Activated CD4-positive, alpha-beta T cell treated with anti-CD3 and anti-CD28 coated beads, Interleukin-10, Interleukin-2, amounts not matched to agents 100 ng/mL and 50 ng/mL, durations not matched to agents 16 hours and 8 hours (primary cell): ENCODE measurements around the gene NUCB1.
"Not testable (repeated sequence)": the region's sequence is repeated elsewhere in the genome, so short reads cannot be mapped to it uniquely, and the experiment has no call there.

ENCODE experiments used
- DNase-seq: peaks from one replicate; pipeline ENCODE4 v3.0.0-alpha.2; 2020

Gene NUCB1

DNA sequence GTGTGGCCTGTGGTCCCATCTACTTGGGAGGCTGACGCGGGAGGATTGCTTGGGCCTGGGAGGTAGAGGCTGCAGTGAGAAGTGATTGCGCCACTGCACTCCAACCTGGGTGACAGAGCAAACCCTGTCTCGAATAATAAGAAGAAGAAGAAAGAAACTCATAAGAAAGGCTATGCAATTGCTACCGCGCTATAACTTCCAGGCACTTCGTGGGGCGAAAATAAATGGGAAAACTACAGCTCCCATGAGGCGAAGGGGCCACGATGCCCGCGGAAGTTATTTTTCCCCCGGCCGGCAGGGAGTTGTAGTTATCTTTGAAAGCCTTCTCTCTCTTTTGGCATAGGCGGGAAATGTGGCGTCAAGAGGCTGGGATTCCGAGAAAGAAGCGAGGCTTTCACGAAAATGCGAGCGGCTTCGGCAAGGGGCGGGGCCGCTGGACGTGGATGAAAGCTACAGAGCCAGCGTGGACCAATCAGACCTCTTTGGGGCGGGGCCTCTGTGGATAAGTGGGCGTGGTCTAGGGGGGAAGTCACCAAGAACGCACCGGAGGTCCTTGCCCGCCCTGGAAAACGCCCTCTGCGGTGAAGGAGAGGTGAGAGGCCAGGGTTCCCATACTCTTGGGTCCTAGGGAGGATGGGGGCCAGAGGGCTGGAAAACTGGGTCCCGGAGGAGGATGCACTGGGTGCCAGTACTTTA lies at the start of gene NUCB1:
TSS of gene NUCB1 (plus strand) at position 532 of the 696 bp plus-strand sequence. CDS start 485 bp downstream, outside the sequence.
- peak; percentile 100 for DNase-seq

DNA sequence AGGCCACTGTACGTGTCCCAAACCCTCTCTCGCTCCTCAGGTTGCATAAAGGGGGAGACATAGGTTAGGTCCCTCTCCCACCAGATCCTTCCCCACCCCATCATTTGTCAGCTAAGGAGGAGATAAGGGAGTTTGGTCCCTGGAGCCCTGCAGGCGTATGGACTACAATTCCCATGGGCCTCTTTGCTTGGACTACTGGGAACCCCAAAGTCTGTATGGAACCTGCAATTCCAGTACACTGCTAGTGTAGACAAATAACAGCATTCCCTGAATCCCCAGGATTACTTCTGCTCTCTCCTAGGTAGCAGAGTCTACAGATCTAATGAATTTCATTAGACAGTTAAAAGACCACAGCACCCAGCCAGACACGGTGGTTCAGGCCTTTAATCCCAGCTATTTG lies 47.8 kb upstream of the NUCB1 start:
- no peak for DNase-seq

DNA sequence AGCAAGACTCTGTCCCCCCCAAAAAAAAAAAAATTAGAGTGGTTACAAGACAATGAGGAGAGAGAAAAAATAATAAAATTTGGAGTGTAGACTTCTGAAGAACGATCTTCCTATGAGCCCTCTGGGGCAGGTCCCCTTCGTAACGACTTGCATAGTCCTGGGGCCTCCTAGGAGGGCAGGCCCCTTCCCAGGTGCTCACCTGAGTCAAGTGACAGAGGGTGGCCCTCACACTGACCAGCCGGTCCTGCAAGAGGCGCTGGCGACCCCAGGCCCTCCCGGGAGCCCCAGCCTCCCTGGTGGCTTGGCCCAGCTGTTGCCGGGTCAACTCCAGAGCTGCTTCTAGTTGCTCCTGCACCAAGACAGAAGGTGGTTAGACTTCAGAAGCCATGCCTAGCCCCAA lies 46.6 kb upstream of the NUCB1 start:
- DNase-seq = no peak

DNA sequence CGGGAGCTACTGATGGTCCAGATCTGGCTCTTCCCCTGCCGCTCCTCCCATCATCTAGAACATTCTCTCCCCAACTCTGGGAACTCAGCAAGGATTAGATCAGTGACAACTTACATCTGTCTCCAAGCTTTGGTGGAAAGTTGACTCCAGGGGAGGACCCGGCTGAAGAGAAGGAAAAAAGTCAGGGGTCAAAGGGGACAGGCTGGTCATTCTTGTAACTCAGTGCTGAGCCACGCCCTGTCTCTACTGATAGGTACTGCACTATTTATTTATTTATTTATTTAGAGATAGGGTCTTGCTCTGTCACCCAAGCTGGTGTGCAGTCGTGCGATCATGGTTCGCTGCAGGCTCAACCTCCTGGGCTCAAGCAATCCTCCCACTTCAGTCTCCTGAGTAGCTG lies 46.0 kb upstream of the NUCB1 start:
- no peak for DNase-seq

DNA sequence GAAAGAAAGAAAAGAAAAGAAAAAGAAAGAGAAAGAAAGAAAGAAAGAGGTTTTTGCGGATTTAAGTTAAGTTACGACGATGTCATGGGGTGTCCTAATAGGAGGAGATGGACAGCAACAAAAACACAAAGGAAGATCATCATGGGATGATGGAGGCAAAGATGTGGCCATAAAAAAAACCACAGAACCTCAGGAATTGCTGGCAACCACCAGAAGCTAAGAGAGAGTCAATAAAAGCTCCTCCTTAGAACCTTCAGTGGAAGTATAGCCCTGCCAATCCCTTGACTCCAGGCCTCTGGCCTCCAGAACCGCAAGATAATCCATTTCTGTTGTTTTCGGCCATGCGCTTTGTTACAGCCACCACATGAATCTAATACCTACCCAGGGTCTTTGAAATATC lies 43.2 kb upstream of the NUCB1 start:
- DNase-seq = no peak

DNA sequence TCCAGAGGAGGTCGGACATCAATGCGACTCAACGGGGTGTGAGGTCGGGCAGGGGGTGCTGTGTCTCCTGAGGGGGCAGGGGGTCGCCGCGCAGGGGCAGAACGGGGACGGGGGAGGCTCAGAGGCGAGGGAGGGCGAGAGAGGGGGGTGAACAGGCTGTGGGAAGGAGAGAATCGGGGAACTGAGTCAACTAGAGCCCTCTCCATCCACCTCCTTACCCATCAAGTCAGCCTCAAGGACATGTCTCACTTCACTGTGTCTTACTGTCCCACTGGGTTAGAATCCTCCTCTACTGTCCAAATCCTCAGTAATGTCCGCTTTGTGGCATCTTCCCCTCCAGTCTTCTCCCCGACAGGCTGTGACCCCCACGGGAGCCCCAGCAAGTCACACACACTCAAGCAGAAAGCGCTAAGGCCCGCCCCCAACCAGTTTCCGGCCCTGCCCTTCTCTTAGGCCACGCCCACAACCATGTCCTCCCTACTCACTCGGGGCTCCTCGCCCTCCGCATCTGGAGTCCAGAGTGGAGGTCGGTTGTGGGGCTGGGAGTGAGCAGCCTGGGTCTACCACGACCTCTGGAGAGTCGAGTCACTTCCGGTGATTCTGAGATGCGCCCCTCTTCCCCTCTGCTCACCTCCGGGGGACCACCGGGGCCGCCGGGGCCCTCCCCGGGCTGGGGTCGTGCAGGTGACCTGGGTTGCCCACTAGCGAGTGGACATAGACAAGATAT lies 41.0 kb upstream of the NUCB1 start:
- DNase-seq = peak; percentile 83

DNA sequence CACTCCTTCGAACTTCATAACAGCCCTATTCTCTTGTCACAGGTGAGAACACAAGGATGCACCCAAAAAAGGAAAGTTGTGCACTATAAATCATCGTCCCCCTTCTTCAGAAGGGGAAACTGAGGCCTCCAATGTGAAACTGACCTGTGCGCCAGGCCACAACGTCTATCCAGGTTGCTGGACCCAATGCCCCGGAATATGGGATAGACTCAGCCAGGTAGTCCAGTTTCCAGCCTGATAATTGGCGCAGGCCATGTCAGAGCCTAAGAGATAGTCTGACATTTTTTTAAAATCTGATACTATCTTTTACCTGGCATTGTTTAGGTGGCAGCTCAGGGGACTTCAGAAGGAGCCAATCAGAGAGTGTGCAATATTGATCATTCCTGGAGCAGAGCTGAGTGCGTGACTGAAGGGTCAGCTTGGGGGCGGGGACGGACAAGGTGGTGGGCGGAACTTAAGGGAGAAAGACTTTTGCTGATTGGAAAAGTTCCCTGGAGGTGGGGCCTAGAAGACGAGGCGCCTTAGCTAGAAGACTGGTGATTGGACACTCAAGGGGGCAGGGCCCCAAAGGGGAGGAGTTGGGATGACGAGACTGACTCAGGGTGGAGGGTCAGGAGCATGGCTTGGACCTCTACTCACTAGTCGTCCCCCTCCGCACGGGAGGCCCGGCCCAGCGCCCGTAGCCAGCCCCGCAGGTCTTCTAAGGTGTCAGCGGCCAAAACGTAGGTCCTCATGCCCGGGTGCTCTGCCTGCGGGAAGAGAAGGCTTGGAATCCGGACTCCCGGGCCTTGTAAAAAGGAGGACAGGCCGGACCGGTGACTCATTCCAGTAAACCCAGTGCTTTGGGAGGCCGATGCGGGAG lies 40.2 kb upstream of the NUCB1 start:
- DNase-seq = peak; percentile 37

DNA sequence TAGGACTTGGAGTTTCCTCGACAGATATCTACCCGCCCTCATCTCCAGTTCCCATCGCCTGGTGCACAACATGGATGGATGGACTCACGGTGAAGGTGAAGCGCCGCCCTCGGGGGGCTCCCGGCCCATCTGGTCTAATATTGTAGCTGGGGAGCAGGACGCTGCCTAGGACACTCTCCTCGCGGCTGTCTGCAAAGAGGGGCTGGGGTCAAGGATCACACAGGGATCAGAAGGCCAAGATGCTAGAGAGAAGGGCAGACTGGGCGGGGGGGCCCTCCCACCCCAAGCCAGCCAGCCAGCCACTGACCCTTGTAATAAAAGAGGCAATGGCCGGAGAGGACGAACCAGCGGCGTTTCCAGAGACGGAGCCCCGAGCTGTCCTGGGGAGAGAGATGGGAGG lies 38.8 kb upstream of the NUCB1 start:
- DNase-seq = no peak

DNA sequence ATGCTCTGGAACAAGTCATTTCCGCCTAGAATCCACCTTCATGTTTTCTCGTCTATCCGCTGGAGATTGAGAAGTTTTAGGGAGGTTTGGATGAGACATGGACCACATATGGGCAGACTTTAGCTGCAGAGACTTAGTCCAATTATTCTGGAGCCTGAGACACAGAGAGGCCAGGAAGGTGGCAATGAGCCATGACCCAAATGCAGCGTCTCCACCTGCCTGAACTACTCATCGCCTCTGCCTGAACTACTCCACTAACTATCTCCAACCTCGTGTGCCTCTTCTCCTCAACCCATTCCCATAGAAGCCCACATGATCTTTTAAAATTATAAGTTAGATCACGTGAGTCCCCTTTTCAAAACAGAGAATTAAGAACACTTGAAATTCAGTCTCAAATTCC lies 37.3 kb upstream of the NUCB1 start:
- no peak for DNase-seq

DNA sequence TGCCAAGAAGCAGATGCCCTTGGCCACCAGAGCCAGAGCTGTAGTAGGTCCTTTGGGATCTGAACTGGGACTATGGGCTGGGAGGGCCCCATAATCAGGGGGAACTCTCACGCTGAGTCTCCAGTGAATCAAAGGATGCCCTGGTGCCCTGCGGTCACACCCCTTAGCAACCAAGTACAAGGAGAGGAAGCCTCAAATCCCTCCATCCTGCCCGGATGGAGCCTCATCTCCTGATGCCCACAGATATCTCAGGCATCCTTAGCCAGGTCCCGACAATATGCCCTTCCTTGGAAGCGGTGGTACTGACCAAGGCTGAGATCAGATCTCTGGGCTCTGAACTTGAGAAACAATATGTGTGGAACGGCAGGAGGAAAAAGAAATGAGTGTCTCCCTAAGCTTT lies 33.4 kb upstream of the NUCB1 start:
- DNase-seq = no peak

DNA sequence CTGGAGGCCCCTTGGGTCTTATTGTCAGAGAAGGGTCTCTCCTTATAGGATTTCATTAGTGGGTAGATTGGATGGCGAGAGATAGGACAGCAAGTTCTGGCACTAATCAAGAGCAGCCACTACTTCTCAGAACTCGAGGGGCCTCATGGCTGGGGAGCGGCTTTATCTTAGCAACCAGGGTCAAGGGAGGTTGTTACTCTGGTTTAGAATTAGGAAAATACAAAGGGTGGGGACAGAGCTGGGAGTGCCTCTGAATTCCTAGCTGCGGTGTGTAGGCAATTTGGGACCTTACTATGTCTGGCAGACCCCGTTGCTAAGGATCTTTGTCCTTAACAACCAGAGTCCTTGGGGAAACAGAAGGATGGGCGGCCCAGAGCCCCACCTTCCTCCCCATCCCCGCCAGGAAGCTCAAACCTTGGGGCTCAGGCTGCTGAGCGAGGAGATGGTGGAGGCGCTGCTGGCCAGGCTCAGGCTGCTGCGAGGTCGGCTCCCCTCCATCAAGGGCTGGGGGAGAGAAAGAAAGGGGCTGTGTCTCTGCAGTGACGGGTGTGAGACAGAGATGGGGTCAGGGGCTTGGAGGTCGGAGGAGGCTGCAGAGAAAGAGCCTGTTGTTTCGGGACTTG lies 32.9 kb upstream of the NUCB1 start:
- DNase-seq = no peak

DNA sequence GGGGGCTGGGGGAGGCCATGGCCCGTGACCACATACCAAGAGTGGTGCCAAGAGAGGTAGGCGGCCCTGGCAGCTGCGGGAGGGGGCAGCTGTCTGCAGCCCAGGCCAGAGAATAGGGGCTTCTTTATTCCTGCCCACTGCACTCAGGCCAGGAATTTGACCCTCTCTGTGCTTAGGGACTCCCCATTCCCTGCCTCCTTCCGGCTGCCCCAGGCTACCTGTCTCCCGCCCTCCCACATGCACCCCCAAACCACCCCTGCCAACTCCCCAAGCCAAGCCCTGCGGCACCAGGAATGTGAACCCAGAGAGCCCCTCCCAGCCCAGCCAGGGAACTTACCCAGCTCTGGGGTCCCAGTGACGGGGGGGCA lies 32.4 kb upstream of the NUCB1 start:
- DNase-seq = no peak

DNA sequence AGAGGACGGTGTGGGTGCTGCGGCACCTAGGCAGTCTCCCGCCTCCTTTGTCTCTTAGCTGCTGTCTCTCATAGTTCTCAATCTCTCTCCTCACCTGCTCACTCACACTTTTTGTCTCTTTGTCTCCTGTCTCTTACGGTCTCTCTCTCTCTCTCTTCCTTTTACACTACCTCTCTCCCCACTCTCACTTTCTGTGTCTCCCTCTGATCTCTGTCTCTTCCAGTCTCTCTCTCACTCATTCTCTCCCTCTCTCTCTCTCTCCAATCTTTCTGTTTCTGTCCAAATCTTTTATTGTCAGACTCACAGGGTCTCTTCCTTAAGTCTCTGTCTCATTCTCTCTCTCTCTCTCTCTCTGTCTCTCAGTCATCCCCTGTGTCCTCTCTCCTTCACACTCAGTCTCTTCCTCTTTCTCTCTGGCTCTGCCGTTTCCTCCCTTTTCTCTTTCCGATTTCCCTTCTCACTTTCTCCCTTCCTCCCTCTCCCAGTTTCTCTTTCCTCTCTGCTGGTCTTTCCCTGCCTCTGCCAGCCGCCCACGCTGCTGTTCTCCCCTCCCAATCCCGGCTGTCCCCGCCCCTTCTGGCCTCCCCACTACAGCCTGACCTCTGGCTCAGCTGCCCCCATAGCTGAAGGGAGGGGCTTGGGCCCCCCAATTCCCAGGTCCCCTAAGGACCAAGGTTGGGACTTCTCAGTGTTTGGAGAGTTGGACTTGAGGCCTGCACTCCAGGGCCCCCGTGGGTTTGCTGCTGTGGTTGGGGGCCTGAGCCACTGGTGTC lies 31.8 kb upstream of the NUCB1 start, which contains the start of gene PLEKHA4:
TSS of gene PLEKHA4 (minus strand) at position 504 of the 773 bp plus-strand sequence. CDS start 997 bp downstream, outside the sequence.
- no peak for DNase-seq

DNA sequence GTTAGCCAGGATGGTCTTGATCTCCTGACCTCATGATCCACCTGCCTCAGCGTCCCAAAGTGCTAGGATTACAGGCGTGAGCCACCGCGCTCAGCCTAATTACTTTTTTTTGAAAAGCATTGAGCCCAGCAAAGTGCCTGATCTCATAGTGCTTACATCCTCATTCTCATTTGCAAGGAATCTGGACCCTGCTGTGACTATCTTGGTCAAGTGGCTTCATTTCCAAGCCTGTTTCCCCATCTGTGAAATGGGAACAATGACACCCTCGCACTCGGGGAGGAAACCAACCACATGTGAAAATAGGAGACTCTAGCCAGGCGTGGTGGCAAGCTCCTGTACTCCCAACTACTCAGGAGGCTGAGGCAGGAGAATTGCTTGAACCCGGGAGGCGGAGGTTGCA lies 30.1 kb upstream of the NUCB1 start:
- DNase-seq = no peak

DNA sequence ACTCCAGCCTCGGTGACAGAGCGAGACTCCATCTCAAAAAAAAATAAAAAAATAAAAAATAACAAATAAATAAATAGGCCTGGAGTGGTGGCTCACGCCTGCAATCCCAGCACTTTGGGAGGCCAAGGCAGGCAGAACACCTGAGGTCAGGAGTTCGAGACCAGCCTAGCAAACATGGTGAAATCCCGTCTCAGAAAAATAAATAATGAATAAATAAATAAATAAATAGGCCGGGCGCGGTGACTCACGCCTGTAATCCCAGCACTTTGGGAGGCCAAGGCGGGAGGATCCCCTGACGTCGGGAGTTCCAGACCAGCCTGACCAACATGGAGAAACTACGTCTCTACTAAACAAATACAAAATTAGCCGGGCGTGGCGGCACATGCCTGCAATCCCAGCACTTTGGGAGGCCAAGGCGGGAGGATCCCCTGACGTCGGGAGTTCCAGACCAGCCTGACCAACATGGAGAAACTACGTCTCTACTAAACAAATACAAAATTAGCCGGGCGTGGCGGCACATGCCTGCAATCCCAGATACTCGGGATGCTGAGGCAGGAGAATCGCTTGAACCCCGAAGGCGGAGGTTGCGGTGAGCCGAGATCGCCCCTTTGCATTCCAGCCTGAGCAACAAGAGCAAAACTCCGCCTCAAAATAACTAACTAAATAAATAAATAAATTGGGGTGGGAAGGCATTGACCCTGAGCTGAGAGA lies 28.5 kb upstream of the NUCB1 start:
- DNase-seq = not testable (repeated sequence)

DNA sequence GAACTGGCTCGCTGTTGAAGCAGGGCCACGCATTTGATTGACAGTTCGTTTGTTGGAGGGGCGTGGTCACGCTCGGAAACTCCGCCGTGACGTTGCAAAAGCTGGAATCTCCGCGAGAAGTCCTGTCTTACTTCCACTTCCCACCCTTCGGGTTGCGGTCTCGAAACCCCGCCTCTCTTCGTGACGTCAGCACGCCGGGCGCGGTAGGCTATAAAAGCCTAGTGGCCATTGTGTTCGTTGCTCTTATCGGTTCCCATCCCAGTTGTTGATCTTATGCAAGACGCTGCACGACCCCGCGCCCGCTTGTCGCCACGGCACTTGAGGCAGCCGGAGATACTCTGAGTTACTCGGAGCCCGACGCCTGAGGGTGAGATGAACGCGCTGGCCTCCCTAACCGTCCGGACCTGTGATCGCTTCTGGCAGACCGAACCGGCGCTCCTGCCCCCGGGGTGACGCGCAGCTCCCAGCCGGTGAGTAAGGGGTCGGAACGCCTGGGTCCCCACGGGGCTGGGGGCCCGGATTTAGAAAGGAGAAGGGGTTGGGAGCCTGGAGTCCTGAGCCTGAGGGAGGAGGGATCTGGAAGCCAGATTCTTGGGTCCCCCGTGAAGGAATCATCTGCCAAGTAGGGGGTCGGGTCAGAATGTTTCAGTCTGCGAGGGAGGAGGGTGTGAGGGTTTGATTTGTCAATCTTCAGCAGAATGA lies 27.8 kb upstream of the NUCB1 start, which contains the start of gene PPP1R15A:
TSS of gene PPP1R15A (plus strand) at position 240 of the 702 bp plus-strand sequence. CDS start 813 bp downstream, outside the sequence.
- peak; percentile 99 for DNase-seq

DNA sequence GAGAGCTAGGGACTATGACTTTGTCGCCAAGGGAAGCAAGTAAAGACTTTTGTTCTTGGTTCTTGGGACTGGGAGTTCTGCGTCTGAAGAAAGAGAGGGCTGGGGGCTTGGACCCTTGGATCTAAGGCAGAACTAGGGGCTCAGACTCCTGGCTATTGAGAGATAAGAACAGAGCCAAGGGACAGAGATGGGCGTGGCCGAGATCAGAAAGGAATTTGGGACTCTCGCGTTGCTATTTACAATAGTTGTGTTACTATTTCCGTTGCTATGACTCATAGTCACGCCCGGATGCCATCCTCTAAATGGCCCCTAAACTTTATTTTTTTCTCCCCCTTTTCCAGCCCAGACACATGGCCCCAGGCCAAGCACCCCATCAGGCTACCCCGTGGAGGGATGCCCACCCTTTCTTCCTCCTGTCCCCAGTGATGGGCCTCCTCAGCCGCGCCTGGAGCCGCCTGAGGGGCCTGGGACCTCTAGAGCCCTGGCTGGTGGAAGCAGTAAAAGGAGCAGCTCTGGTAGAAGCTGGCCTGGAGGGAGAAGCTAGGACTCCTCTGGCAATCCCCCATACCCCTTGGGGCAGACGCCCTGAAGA lies 27.1 kb upstream of the NUCB1 start:
- DNase-seq = peak; percentile 88

DNA sequence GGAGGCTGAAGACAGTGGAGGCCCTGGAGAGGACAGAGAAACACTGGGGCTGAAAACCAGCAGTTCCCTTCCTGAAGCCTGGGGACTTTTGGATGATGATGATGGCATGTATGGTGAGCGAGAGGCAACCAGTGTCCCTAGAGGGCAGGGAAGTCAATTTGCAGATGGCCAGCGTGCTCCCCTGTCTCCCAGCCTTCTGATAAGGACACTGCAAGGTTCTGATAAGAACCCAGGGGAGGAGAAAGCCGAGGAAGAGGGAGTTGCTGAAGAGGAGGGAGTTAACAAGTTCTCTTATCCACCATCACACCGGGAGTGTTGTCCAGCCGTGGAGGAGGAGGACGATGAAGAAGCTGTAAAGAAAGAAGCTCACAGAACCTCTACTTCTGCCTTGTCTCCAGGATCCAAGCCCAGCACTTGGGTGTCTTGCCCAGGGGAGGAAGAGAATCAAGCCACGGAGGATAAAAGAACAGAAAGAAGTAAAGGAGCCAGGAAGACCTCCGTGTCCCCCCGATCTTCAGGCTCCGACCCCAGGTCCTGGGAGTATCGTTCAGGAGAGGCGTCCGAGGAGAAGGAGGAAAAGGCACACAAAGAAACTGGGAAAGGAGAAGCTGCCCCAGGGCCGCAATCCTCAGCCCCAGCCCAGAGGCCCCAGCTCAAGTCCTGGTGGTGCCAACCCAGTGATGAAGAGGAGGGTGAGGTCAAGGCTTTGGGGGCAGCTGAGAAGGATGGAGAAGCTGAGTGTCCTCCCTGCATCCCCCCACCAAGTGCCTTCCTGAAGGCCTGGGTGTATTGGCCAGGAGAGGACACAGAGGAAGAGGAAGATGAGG lies 26.4 kb upstream of the NUCB1 start:
- DNase-seq = no peak
